Panc1 (cell line): ENCODE measurements around the gene TRIM66.

ENCODE experiments used
- CTCF ChIP-seq: fragments of 450-650 bp; IDR thresholded peaks from 2 replicates; pipeline ENCODE4 v1.5.1; 2017; ENCODE audit warnings: mild to moderate bottlenecking
- POLR2AphosphoS5 ChIP-seq: IDR thresholded peaks from 2 replicates; pipeline ENCODE4 v1.6.1; 2012; ENCODE audit warnings: mild to moderate bottlenecking, low read depth, low read length, moderate library complexity

GRCh38 chr11:8615291-8616032, 67.0 kb downstream of the TRIM66 start:
- TF ChIP-seq CTCF = no peak
- no peak for TF ChIP-seq POLR2AphosphoS5
